A549 (cell line): ENCODE results near the gene CDC16. TPM values are rescaled to one million over a fixed set of nuclear protein-coding genes. Genes with fewer than 3 reads are reported as not detected.

Source experiments
- ATAC-seq, 2 experiments: fragments of 200-7000 bp in 1 of 2; fragments of >200 bp in 1 of 2; cut with Nextera tagmentation in 1 of 2; cut with Tn5 transposase in 1 of 2; 3 replicates each; pipeline versions ENCODE4 v1.8.0 to v1.9.1; 2018 to 2020; ENCODE audit warnings: mild to moderate bottlenecking in 1 of 2, moderate library complexity in 1 of 2
- CTCF ChIA-PET: fragments of 300-600 bp; sonication (Branson Sonifier 250); formaldehyde crosslinking; extraction: SDS; loops from one replicate; lab custom pipeline; 2021; ENCODE audit warnings: antibody characterized with exemption, inconsistent platforms; lab: Yijun Ruan, JAX
- POLR2A ChIA-PET: fragments of 350-600 bp; formaldehyde crosslinking; extraction: SDS; loops from one replicate; lab custom pipeline; 2021; ENCODE audit warnings: antibody characterized with exemption, inconsistent platforms; lab: Yijun Ruan, JAX
- DNase-seq, 2 experiments: peaks; one replicate each; pipeline versions ENCODE4 v3.0.0 to v3.0.0-alpha.2; 2011 to 2016; ENCODE audit warnings: low read depth in 1 of 2, low spot score in 1 of 2
- FAIRE-seq: peaks from 2 replicates; lab custom pipeline; 2011; peaks lifted over from hg19 to GRCh38; lab: Jason Lieb, UNC
- H3K27ac ChIP-seq, 2 experiments: fragments of >200 bp; sonication (Bioruptor Twin); formaldehyde crosslinking; 3 replicates each; pipeline ENCODE4 v1.5.1; 2016 to 2017
- H3K4me1 ChIP-seq: fragments of >200 bp; sonication (Bioruptor Twin); formaldehyde crosslinking; 3 replicates; pipeline ENCODE4 v1.6.1; 2016
- H3K4me2 ChIP-seq: fragments of >200 bp; sonication (Bioruptor Twin); formaldehyde crosslinking; 3 replicates; pipeline ENCODE4 v1.6.1; 2016
- H3K4me3 ChIP-seq: fragments of >200 bp; sonication (Bioruptor Twin); formaldehyde crosslinking; 3 replicates; pipeline ENCODE4 v1.5.1; 2016
- H3K9me3 ChIP-seq: fragments of >200 bp; sonication (Bioruptor Twin); formaldehyde crosslinking; 3 replicates; pipeline ENCODE4 v1.6.1; 2016
- FOSB ChIP-seq: fragments of 250-450 bp; sonication (Bioruptor Pico); IDR thresholded peaks from 2 replicates; pipeline ENCODE4 v1.5.0; 2020; ENCODE audit warnings: mild to moderate bottlenecking, moderate library complexity
- GATA3 ChIP-seq: IDR thresholded peaks from 2 replicates; pipeline ENCODE4 v1.6.1; 2012; ENCODE audit warnings: borderline replicate concordance
- HOXA7 ChIP-seq: fragments of 250-450 bp; sonication (Bioruptor Pico); IDR thresholded peaks from 2 replicates; pipeline ENCODE4 v1.5.0; 2020; ENCODE audit warnings: mild to moderate bottlenecking, moderate library complexity
- HOXB5 ChIP-seq: fragments of 250-450 bp; sonication (Bioruptor Pico); IDR thresholded peaks from 2 replicates; pipeline ENCODE4 v1.5.0; 2020; ENCODE audit warnings: mild to moderate bottlenecking, moderate library complexity
- JUN ChIP-seq, 2 experiments: fragments of >200 bp; sonication (Bioruptor Twin); formaldehyde crosslinking; IDR thresholded peaks; 2 replicates in 1 of 2; 3 replicates in 1 of 2; pipeline ENCODE4 v1.6.1; 2016 to 2017
- JUNB ChIP-seq: fragments of >200 bp; sonication (Bioruptor Twin); formaldehyde crosslinking; IDR thresholded peaks from 2 replicates; pipeline ENCODE4 v1.6.1; 2016
- MYC ChIP-seq: IDR thresholded peaks from 2 replicates; pipeline ENCODE4 v1.6.1; 2012; ENCODE audit warnings: mild to moderate bottlenecking, inconsistent platforms, low read length, improper control_type of control experiment, borderline replicate concordance
- NPAS2 ChIP-seq: fragments of 250-450 bp; sonication (Bioruptor Pico); IDR thresholded peaks from 2 replicates; pipeline ENCODE4 v1.8.0; 2022; ENCODE audit warnings: mild to moderate bottlenecking, moderate library complexity, borderline replicate concordance
- POLR2AphosphoS2 ChIP-seq: conservative IDR thresholded peaks from 2 replicates; pipeline ENCODE4 v1.6.1; 2012; ENCODE audit warnings: low read length, improper control_type of control experiment, inconsistent platforms
- TFCP2L1 ChIP-seq: fragments of 250-450 bp; sonication (Bioruptor Pico); IDR thresholded peaks from 2 replicates; pipeline ENCODE4 v1.5.0; 2021; ENCODE audit warnings: mild to moderate bottlenecking
- TP53 ChIP-seq: fragments of 250-450 bp; sonication (Bioruptor Pico); IDR thresholded peaks from 2 replicates; pipeline ENCODE4 v1.5.0; 2021; ENCODE audit warnings: mild to moderate bottlenecking, moderate library complexity
- ZNF302 ChIP-seq: fragments of 250-450 bp; sonication (Bioruptor Pico); IDR thresholded peaks from 2 replicates; pipeline ENCODE4 v1.9.0; 2021; ENCODE audit warnings: inconsistent platforms, mild to moderate bottlenecking, moderate library complexity
- WGBS: methylation state at CpG from one replicate; pipeline ENCODE4 v1.1.6; 2017; ENCODE audit errors: missing lambda C conversion rate; 5-methylcytosine and 5-hydroxymethylcytosine counted together
- polyA plus RNA-seq, 4 experiments: library from polyadenylated mRNA; depleted of rRNA in 3 of 4; stranded (reverse); fragments of >200 nt; fragmentation: RNase III in 1 of 4; extraction: RNeasy Plus Mini Kit Qiagen cat#74134 plus additional on column Dnase treatment in 1 of 4; gene quantifications; 2 replicates in 3 of 4; 3 replicates in 1 of 4; pipeline ENCODE4 v1.2.3, GENCODE V29; 2011 to 2017
- TF ChIP-seq, protein P1 (sequence below): IDR thresholded peaks from 2 replicates; pipeline ENCODE4 v1.6.1; 2012; ENCODE audit warnings: low read depth, borderline replicate concordance

Gene CDC16
- polyA plus RNA-seq, 2 of the 4 experiments (the other 2 are of a cell fraction), result 42.4 to 85.0 TPM

DNA sequence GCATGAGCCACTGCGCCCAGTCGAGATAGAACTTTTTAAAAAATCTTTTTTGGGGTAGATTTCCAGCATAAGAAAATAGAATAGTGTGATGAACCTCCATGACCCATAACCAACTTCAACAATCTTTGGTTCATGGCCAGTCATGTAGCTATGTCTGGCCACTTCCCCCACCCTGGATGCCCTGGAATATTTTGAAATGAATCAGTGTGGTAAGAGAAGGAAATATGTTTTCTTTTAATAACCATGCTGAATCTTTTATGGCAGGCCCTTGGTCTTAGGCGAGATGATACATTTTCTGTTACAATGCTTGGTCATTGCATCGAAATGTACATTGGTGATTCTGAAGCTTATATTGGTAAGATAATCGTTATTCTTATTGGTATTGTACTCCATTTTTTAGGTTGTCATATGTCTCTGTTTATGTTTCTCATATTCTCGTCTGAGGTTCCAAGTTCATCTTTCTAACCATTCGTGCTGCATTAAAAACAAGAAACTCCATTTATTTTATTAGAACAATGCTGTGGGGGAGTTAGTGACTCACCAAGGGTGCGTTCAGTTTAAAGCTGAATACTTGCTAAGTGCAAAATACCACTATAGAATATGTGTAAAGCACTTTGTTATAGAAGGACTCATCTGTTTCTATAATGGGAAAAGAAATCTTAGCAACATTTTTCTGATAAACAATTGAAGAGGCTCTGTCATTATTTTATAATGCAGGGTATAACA, 30.4 kb downstream of the CDC16 start:
- H3K27ac ChIP-seq, result no peak overlapping the region
- ATAC-seq (no peak), FAIRE-seq (no peak), DNase-seq (no peak)
- H3K9me3 ChIP-seq, result no peaks in the 10 kb centered on the region
- ChIA-PET POLR2A (no interaction called here), CTCF (interaction anchor here (0.6 kb wide), 1 partner anchor 13 kb away, joined by 3 read pairs; no protein-coding TSS in a partner anchor)
- no peak for TF ChIP-seq FOSB (CRISPR knock-in tag)
- no peak for TF ChIP-seq GATA3
- no peak for TF ChIP-seq TFCP2L1 (CRISPR knock-in tag)
- H3K4me2 ChIP-seq, result no peak overlapping the region
- WGBS, result 92% methylated on average over 8 of the region's 8 CpGs
- no peak overlapping the region for H3K4me3 ChIP-seq
- H3K4me1 ChIP-seq, result no peaks in the 10 kb centered on the region

DNA sequence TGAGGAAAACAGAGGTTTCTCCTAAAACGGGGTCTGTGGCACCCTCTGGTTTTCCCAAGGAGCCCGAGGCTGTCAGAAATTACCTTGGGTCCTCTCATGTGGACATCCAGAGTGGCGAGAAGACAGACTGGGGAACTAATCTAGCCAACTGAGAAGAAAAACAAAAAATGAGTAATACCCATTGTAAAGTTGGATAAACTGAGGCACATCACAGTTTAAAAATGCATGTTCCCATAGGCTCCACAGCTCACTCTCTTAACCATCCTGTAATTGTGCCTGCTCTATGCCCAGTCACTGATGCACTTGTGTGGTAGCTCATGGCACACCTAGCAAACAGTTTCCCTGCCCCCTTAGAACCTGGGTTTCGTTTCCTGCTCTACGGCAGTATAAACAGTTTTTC, 31.5 kb downstream of the CDC16 start:
- no peak for DNase-seq
- H3K9me3 ChIP-seq, result no peaks in the 10 kb centered on the region
- CTCF ChIA-PET, result no interaction called here

GRCh38 chr13:114268344-114269280, 33.9 kb downstream of the CDC16 start:
- Histone ChIP-seq H3K4me3 (no peak overlapping the region), H3K4me2 (no peak overlapping the region), H3K9me3 (no peaks in the 10 kb centered on the region), H3K4me1 (no peaks in the 10 kb centered on the region), H3K27ac (no peak overlapping the region)
- no peak for FAIRE-seq
- DNase-seq, result no peak
- POLR2A ChIA-PET, result interaction anchor here (0.7 kb wide), 1 partner anchor 13 kb away, joined by 3 read pairs; the partner anchor contains the start of gene UPF3A
- 89% methylated on average over 6 of the region's 6 CpGs for WGBS
- ATAC-seq, result no peak
- TF ChIP-seq MYC (no peak), NPAS2 (CRISPR knock-in tag) (no peak), HOXA7 (no peak)
- CTCF ChIA-PET, result interaction anchor here (0.7 to 1.7 kb wide), 3 partner anchors 11 to 71 kb away, joined by 3 read pairs; no protein-coding TSS in a partner anchor

More for the DNA sequence above, 31.5 kb downstream of the CDC16 start:
- no peak for TF ChIP-seq GATA3
- TF ChIP-seq TP53 (CRISPR knock-in tag), result no peak
- TF ChIP-seq ZNF302 (CRISPR knock-in tag), result no peak
- no peak for TF ChIP-seq POLR2AphosphoS2
- TF ChIP-seq JUN (IDR thresholded peaks at IDR 0.05), result no peak
- no peak for FAIRE-seq
- no peak for ATAC-seq
- POLR2A ChIA-PET, result no interaction called here
- Histone ChIP-seq H3K4me2 (no peak overlapping the region), H3K4me1 (no peaks in the 10 kb centered on the region), H3K27ac (no peak overlapping the region), H3K4me3 (no peak overlapping the region)
- 91% methylated on average over 5 of the region's 5 CpGs for WGBS

- Histone ChIP-seq H3K4me3 (no peak overlapping the region), H3K27ac (no peak overlapping the region), H3K9me3 (no peaks in the 10 kb centered on the region), H3K4me1 (no peaks in the 10 kb centered on the region), H3K4me2 (no peak overlapping the region)
- FAIRE-seq (no peak), ATAC-seq (no peak), DNase-seq (no peak)
- ChIA-PET CTCF (interaction anchor here (0.7 to 1.7 kb wide), 3 partner anchors 10 to 70 kb away, joined by 3 read pairs; no protein-coding TSS in a partner anchor), POLR2A (no interaction called here)
- TF ChIP-seq FOSB (CRISPR knock-in tag) (no peak), HOXB5 (CRISPR knock-in tag) (no peak), TFCP2L1 (CRISPR knock-in tag) (no peak), JUNB (no peak)
- TF ChIP-seq, protein P1, sequence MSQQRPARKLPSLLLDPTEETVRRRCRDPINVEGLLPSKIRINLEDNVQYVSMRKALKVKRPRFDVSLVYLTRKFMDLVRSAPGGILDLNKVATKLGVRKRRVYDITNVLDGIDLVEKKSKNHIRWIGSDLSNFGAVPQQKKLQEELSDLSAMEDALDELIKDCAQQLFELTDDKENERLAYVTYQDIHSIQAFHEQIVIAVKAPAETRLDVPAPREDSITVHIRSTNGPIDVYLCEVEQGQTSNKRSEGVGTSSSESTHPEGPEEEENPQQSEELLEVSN, result no peak
- WGBS, result 90% methylated on average over 4 of the region's 4 CpGs
Measured at GRCh38 chr13:114269281-114269770, 34.6 kb downstream of the CDC16 start.
